H1 (cell line): Measurements from ENCODE around the gene PKD1L1. TPM values are rescaled to one million over a fixed set of nuclear protein-coding genes. Genes with fewer than 3 reads are reported as not detected.

ENCODE experiments used
- CTCF ChIA-PET: fragments of 300-600 bp; sonication (Branson Sonifier 250); formaldehyde crosslinking; loops from one replicate; lab custom pipeline; 2021; ENCODE audit not compliant: partially characterized antibody; lab: Charles Lee
- POLR2A ChIA-PET: fragments of 300-600 bp; sonication (Branson Sonifier 250); formaldehyde crosslinking; loops from one replicate; lab custom pipeline; 2021; ENCODE audit warnings: inconsistent platforms; ENCODE audit not compliant: partially characterized antibody; lab: Charles Lee
- DNase-seq, 2 experiments: peaks; one replicate each; pipeline versions ENCODE4 v3.0.0 to v3.0.0-alpha.2; 2010 to 2022; ENCODE audit warnings: low spot score in 2 of 2, low read depth in 1 of 2, mixed read lengths in 1 of 2
- FAIRE-seq: peaks from 2 replicates; lab custom pipeline; 2011; peaks lifted over from hg19 to GRCh38; lab: Jason Lieb, UNC
- H2AFZ ChIP-seq: 2 replicates; pipeline ENCODE4 v1.8.1; 2012; ENCODE audit warnings: low read length, inconsistent platforms
- H2AK5ac ChIP-seq: 2 replicates; pipeline ENCODE4 v1.6.1; 2013; ENCODE audit warnings: low read depth, low read length
- H2BK120ac ChIP-seq: replicated peaks from 2 replicates; pipeline ENCODE3; 2013; ENCODE audit warnings: low read depth, low read length, inconsistent platforms
- H2BK12ac ChIP-seq: 2 replicates; pipeline ENCODE4 v1.6.1; 2013; ENCODE audit warnings: low read depth, low read length
- H2BK15ac ChIP-seq: 2 replicates; pipeline ENCODE4 v1.6.1; 2013; ENCODE audit warnings: low read length
- H2BK20ac ChIP-seq: 2 replicates; pipeline ENCODE4 v1.6.1; 2013; ENCODE audit warnings: low read length
- H2BK5ac ChIP-seq: 2 replicates; pipeline ENCODE4 v1.6.1; 2013; ENCODE audit warnings: low read depth, low read length
- H3K14ac ChIP-seq: 2 replicates; pipeline ENCODE4 v1.6.1; 2013; ENCODE audit warnings: inconsistent platforms; ENCODE audit not compliant: insufficient read length
- H3K18ac ChIP-seq: 2 replicates; pipeline ENCODE4 v1.6.1; 2013; ENCODE audit warnings: low read length; ENCODE audit errors: extremely low read depth
- H3K23ac ChIP-seq: 2 replicates; pipeline ENCODE4 v1.6.1; 2013; ENCODE audit warnings: inconsistent platforms; ENCODE audit not compliant: insufficient read length
- H3K23me2 ChIP-seq: 2 replicates; pipeline ENCODE4 v1.6.1; 2013; ENCODE audit warnings: low read depth, low read length
- H3K27ac ChIP-seq: 2 replicates; pipeline ENCODE4 v1.6.1; 2011; ENCODE audit warnings: low read depth, low read length, inconsistent platforms
- H3K27me3 ChIP-seq, 4 experiments: replicated peaks in 1 of 4; 1 replicate in 1 of 4; 2 replicates in 3 of 4; pipeline versions ENCODE4 v1.6.1 to v1.8.1; 2011 to 2013; ENCODE audit warnings: low read length in 3 of 4, mild to moderate bottlenecking in 3 of 4, inconsistent platforms in 2 of 4, mixed read lengths in 2 of 4, moderate library complexity in 1 of 4; ENCODE audit not compliant: control insufficient read depth in 3 of 4, insufficient read depth in 3 of 4; ENCODE audit errors: extremely low read depth in 1 of 4
- H3K36me3 ChIP-seq, 4 experiments: 2 replicates each; pipeline versions ENCODE4 v1.6.1 to v1.8.1; 2011 to 2013; ENCODE audit warnings: mild to moderate bottlenecking in 4 of 4, low read length in 3 of 4, moderate library complexity in 2 of 4, control low read depth in 1 of 4, inconsistent platforms in 1 of 4; ENCODE audit not compliant: insufficient read depth in 4 of 4, control insufficient read depth in 2 of 4
- H3K4ac ChIP-seq: replicated peaks from 2 replicates; pipeline ENCODE3; 2013; ENCODE audit warnings: low read length, low read depth, mixed read lengths, inconsistent platforms; ENCODE audit not compliant: insufficient read length
- H3K4me1 ChIP-seq, 4 experiments: replicated peaks in 1 of 4; 1 replicate in 1 of 4; 2 replicates in 3 of 4; pipeline versions ENCODE4 v1.6.1 to v1.8.1; 2011 to 2013; ENCODE audit warnings: low read length in 3 of 4, inconsistent platforms in 2 of 4, mixed read lengths in 1 of 4; ENCODE audit not compliant: insufficient read depth in 4 of 4, control insufficient read depth in 3 of 4
- H3K4me2 ChIP-seq, 2 experiments: 2 replicates each; pipeline versions ENCODE4 v1.6.1 to v1.8.1; 2011 to 2013; ENCODE audit warnings: low read depth in 2 of 2, low read length in 2 of 2, control low read depth in 1 of 2, inconsistent platforms in 1 of 2, mild to moderate bottlenecking in 1 of 2; ENCODE audit not compliant: insufficient read depth in 1 of 2
- H3K4me3 ChIP-seq, 4 experiments: fragments of 200-600, 300-600 bp in 1 of 4; sonication (generic), shearing (Covaris generic), sonication (Bioruptor Twin) in 1 of 4; 2 replicates each; pipeline versions ENCODE4 v1.5.1 to v1.8.1; 2011 to 2016; ENCODE audit warnings: low read length in 4 of 4, low read depth in 3 of 4, control low read depth in 2 of 4, inconsistent platforms in 2 of 4, mild to moderate bottlenecking in 2 of 4, mixed read lengths in 1 of 4, moderate library complexity in 1 of 4; ENCODE audit not compliant: insufficient read depth in 2 of 4; ENCODE audit errors: extremely low read depth in 1 of 4
- H3K56ac ChIP-seq: replicated peaks from 2 replicates; pipeline ENCODE3; 2013; ENCODE audit warnings: low read depth, mild to moderate bottlenecking, mixed read lengths, low read length, inconsistent platforms; ENCODE audit not compliant: insufficient read length
- H3K79me1 ChIP-seq: 2 replicates; pipeline ENCODE4 v1.6.1; 2013; ENCODE audit warnings: low read depth, low read length, control low read depth
- H3K79me2 ChIP-seq, 2 experiments: 2 replicates each; pipeline versions ENCODE4 v1.6.1 to v1.8.1; 2012 to 2013; ENCODE audit warnings: low read length in 2 of 2, mild to moderate bottlenecking in 2 of 2, inconsistent platforms in 1 of 2; ENCODE audit not compliant: insufficient read depth in 2 of 2, control insufficient read depth in 1 of 2
- H3K9ac ChIP-seq, 4 experiments: replicated peaks in 1 of 4; 1 replicate in 1 of 4; 2 replicates in 3 of 4; pipeline versions ENCODE4 v1.6.1 to v1.8.1; 2011 to 2013; ENCODE audit warnings: low read depth in 3 of 4, low read length in 3 of 4, control low read depth in 2 of 4, mild to moderate bottlenecking in 2 of 4, moderate library complexity in 2 of 4, inconsistent platforms in 1 of 4; ENCODE audit errors: extremely low read depth in 1 of 4
- H3K9me3 ChIP-seq, 2 experiments: 2 replicates each; pipeline versions ENCODE4 v1.6.1 to v1.8.1; 2012 to 2013; ENCODE audit warnings: mild to moderate bottlenecking in 2 of 2, moderate library complexity in 2 of 2, control low read depth in 1 of 2, inconsistent platforms in 1 of 2, low read depth in 1 of 2, low read length in 1 of 2, mixed read lengths in 1 of 2; ENCODE audit not compliant: insufficient read depth in 2 of 2
- H4K20me1 ChIP-seq, 2 experiments: replicated peaks in 1 of 2; 2 replicates each; pipeline versions ENCODE3 to v1.8.1; 2011 to 2013; ENCODE audit warnings: inconsistent platforms in 2 of 2, low read length in 2 of 2, mild to moderate bottlenecking in 1 of 2; ENCODE audit not compliant: insufficient read depth in 2 of 2, control insufficient read depth in 1 of 2
- H4K5ac ChIP-seq: 2 replicates; pipeline ENCODE4 v1.6.1; 2013; ENCODE audit warnings: low read length, low read depth, mixed read lengths, inconsistent platforms; ENCODE audit not compliant: insufficient read length
- H4K8ac ChIP-seq: 2 replicates; pipeline ENCODE4 v1.8.0; 2013; ENCODE audit warnings: mild to moderate bottlenecking, moderate library complexity, low read length, inconsistent platforms; ENCODE audit not compliant: insufficient read depth; ENCODE audit errors: extremely low read depth
- H4K91ac ChIP-seq: replicated peaks from 2 replicates; pipeline ENCODE3; 2013; ENCODE audit warnings: low read length, mixed read lengths, inconsistent platforms; ENCODE audit not compliant: insufficient read length
- BRCA1 ChIP-seq: IDR thresholded peaks from 2 replicates; pipeline ENCODE4 v1.6.1; 2012; ENCODE audit warnings: low read depth, low read length, improper control_type of control experiment
- CHD2 ChIP-seq: IDR thresholded peaks from 2 replicates; pipeline ENCODE4 v1.6.1; 2012; ENCODE audit warnings: low read length, improper control_type of control experiment
- GABPA ChIP-seq: IDR thresholded peaks from 2 replicates; pipeline ENCODE4 v1.6.1; 2011; ENCODE audit warnings: mild to moderate bottlenecking, low read length, moderate library complexity, borderline replicate concordance; ENCODE audit not compliant: insufficient read depth
- HDAC6 ChIP-seq: IDR thresholded peaks from one replicate; pipeline ENCODE4 v1.7.1; 2012; ENCODE audit warnings: low read depth, mild to moderate bottlenecking, inconsistent platforms, low read length, moderate library complexity
- JUND ChIP-seq: IDR thresholded peaks from 2 replicates; pipeline ENCODE4 v1.6.1; 2011; ENCODE audit warnings: mild to moderate bottlenecking, improper control_type of control experiment, low read length
- NRF1 ChIP-seq: IDR thresholded peaks from 2 replicates; pipeline ENCODE4 v1.6.1; 2011; ENCODE audit warnings: mild to moderate bottlenecking, low read depth, low read length, improper control_type of control experiment
- TCF12 ChIP-seq: IDR thresholded peaks from 2 replicates; pipeline ENCODE4 v1.6.1; 2011; ENCODE audit warnings: low read depth, mild to moderate bottlenecking, low read length
- WGBS, 2 experiments: shearing (Covaris generic) in 1 of 2; methylation state at CpG; one replicate each; pipeline versions ENCODE4 v1.1.6 to v1.1.7; 2013 to 2015; ENCODE audit warnings: low lambda C conversion rate in 2 of 2, mixed read lengths in 2 of 2, inconsistent platforms in 1 of 2, low coverage in 1 of 2, missing lambda C conversion rate in 1 of 2; ENCODE audit not compliant: insufficient replicate concordance in 2 of 2, insufficient coverage in 1 of 2, insufficient read length in 1 of 2; ENCODE audit errors: extremely low coverage in 1 of 2, missing lambda C conversion rate in 1 of 2; 5-methylcytosine and 5-hydroxymethylcytosine counted together
- polyA plus RNA-seq, 7 experiments: library from polyadenylated mRNA; depleted of rRNA in 3 of 7; stranded (reverse) in 5 of 7; unstranded in 2 of 7; fragments of >200 nt in 5 of 7; fragments of 200-250 nt in 2 of 7; gene quantifications; 1 replicate in 5 of 7; 2 replicates in 1 of 7; 4 replicates in 1 of 7; pipeline versions ENCODE4 v1.2.1 to v1.2.3, GENCODE V29; 2011 to 2013; ENCODE audit warnings: missing spikeins in 2 of 7, mixed read lengths in 2 of 7
- total RNA-seq: library from RNA; stranded (reverse); fragmentation: NEBNext Ultra II Directional; extraction: Animal tissue kit (Norgen Biotek cat#: 25700); gene quantifications from 2 replicates; pipeline ENCODE4 v1.2.1, GENCODE V29; 2021

The PKD1L1 gene
- total and polyA plus RNA-seq, 2 of the 8 experiments (the other 6 are each of a cell fraction or from before 2014, with no cell fraction given), result 0.22 to 0.35 TPM

DNA sequence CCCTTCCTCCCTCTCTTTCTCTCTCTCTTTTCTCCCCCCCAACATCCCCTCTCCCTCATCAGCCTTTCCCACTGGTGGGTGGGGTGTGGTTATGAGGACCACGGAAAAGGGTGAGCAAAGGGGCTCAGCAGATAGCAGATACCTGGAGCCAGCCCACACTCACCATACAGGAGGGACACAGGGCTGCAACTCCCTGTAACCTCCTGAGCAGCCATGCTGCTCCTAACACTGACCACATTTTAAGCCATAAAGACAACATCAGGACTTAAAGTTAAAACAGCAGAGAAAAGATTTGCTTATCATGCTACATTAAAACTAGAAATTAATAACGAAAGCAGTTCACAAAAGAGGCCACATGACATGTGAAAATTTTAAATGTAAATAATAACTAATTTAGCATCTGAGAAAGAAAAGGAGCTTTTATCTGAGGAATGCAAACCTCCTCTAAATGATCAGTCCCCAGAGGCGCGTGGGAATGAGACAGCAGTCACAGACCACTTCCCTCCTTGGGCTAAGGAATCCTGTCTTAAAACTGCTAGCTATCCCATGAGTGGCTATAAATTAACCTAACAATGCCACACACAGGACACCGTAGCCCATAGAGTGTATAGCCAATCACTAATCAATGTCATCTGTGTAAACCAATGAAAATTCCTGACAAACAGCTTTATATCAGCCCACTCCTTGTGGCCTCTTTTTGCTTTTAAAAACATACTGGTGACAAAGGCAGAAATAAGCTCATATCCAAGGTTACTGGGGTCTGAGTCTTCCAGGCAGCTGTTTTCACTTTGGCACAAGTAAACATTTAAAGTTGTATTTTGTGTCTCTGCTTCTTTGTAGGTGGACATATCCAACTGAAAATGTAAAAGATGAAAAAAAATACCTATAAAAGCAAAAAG is 33.3 kb downstream of the PKD1L1 start:
- Histone ChIP-seq H3K4me1 (peaks cover 0 to 8% (median 1%) of the 10 kb centered on the region in 4 experiments; a peak in 2 of 7 replicates), H2AFZ (peak overlapping the region; percentile 48), H2BK5ac (no peak overlapping the region), H4K8ac (no peak overlapping the region), H3K4me3 (no peak overlapping the region), H3K14ac (no peak overlapping the region), H3K36me3 (no peaks in the 10 kb centered on the region), H3K4me2 (no peak overlapping the region), H2BK15ac (no peak overlapping the region), H3K56ac (no peak overlapping the region), H3K4ac (no peak overlapping the region), H2BK120ac (no peak overlapping the region), H3K18ac (peak overlapping the region; percentile 39; the same call in 1 of the 2 replicates), H3K9ac (no peak overlapping the region), H3K23ac (no peak overlapping the region), H2BK12ac (0 out of 2 replicates have a peak overlapping the region, but pooled peaks have one; percentile 50), H3K79me1 (no peaks in the 10 kb centered on the region), H3K27ac (no peak overlapping the region), H3K23me2 (no peaks in the 10 kb centered on the region), H3K9me3 (no peaks in the 10 kb centered on the region), H4K91ac (peak overlapping the region; percentile 8), H3K79me2 (no peaks in the 10 kb centered on the region), H3K27me3 (no peaks in the 10 kb centered on the region), H2BK20ac (no peak overlapping the region; the same call in 1 of the 2 replicates), H4K20me1 (no peaks in the 10 kb centered on the region), H4K5ac (no peak overlapping the region), H2AK5ac (no peak overlapping the region)
- no peak for FAIRE-seq
- TF ChIP-seq GABPA (no peak), NRF1 (no peak), HDAC6 (no peak), BRCA1 (no peak), CHD2 (no peak), JUND (no peak), TCF12 (no peak)
- CTCF ChIA-PET, result interaction anchor here (1.0 to 3.9 kb wide), 5 partner anchors 10 to 123 kb away, joined by 3 to 17 read pairs (median 3); no protein-coding TSS in a partner anchor
- WGBS, 2 experiments, result 73% methylated on average over 5 of the region's 5 CpGs; no CpG with 5 or more reads in 1 of the 2 experiments
- no peak for DNase-seq
- POLR2A ChIA-PET, result no interaction called here
